ENCODE data around the gene FUT8. TPM values are rescaled to one million over a fixed set of nuclear protein-coding genes. Genes with fewer than 3 reads are reported as not detected.

FUT8 gene
- total RNA-seq, 1 experiment from 2014 or later = 42.3 TPM

DNA sequence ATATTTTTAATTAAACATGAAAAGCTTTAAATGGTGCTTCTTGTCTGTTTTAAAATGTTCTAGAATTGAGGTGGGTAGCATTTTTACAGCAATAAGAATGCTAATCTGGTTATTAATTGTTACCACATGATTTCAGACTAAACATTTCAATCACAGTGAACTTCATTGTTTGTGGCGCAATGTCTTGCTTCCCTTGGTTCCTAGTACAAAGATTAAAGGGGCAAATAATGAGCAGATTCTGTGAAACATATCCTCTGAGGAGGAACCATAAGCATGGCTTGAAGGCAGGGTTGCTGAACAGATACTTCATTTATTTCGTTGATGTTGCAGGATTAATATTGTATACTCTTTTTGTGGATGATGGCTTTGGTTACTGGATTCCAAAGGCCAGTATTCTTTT is 162.1 kb downstream of the FUT8 start:
- no peak for DNase-seq (ENCODE audit: low read depth, low spot score)
- H3K4me1 ChIP-seq (ENCODE audit: control insufficient read depth in 1 of 2, insufficient read depth in 2 of 2, low read length in 2 of 2) = no peaks in the 10 kb centered on the region
- TF ChIP-seq, protein P1, sequence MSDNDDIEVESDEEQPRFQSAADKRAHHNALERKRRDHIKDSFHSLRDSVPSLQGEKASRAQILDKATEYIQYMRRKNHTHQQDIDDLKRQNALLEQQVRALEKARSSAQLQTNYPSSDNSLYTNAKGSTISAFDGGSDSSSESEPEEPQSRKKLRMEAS (IDR thresholded peaks at IDR 0.05) = no peak
- TF ChIP-seq, protein P2, sequence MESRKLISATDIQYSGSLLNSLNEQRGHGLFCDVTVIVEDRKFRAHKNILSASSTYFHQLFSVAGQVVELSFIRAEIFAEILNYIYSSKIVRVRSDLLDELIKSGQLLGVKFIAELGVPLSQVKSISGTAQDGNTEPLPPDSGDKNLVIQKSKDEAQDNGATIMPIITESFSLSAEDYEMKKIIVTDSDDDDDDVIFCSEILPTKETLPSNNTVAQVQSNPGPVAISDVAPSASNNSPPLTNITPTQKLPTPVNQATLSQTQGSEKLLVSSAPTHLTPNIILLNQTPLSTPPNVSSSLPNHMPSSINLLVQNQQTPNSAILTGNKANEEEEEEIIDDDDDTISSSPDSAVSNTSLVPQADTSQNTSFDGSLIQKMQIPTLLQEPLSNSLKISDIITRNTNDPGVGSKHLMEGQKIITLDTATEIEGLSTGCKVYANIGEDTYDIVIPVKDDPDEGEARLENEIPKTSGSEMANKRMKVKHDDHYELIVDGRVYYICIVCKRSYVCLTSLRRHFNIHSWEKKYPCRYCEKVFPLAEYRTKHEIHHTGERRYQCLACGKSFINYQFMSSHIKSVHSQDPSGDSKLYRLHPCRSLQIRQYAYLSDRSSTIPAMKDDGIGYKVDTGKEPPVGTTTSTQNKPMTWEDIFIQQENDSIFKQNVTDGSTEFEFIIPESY (IDR thresholded peaks at IDR 0.05; ENCODE audit: extremely low read depth, insufficient replicate concordance, low read length) = no peak
- TF ChIP-seq RAD21 (IDR thresholded peaks at IDR 0.05; ENCODE audit: low read depth) = no peak
- TF ChIP-seq, protein P3, sequence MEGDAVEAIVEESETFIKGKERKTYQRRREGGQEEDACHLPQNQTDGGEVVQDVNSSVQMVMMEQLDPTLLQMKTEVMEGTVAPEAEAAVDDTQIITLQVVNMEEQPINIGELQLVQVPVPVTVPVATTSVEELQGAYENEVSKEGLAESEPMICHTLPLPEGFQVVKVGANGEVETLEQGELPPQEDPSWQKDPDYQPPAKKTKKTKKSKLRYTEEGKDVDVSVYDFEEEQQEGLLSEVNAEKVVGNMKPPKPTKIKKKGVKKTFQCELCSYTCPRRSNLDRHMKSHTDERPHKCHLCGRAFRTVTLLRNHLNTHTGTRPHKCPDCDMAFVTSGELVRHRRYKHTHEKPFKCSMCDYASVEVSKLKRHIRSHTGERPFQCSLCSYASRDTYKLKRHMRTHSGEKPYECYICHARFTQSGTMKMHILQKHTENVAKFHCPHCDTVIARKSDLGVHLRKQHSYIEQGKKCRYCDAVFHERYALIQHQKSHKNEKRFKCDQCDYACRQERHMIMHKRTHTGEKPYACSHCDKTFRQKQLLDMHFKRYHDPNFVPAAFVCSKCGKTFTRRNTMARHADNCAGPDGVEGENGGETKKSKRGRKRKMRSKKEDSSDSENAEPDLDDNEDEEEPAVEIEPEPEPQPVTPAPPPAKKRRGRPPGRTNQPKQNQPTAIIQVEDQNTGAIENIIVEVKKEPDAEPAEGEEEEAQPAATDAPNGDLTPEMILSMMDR (IDR thresholded peaks at IDR 0.05 in 2 of 3, conservative IDR thresholded peaks at IDR 0.05 in 1 of 3; ENCODE audit: borderline replicate concordance in 1 of 3, insufficient read depth in 1 of 3, low read depth in 2 of 3, low read length in 2 of 3) = no peak
- TF ChIP-seq SIN3A (IDR thresholded peaks at IDR 0.05; ENCODE audit: low read depth) = no peak
- TF ChIP-seq SRF (IDR thresholded peaks at IDR 0.05; ENCODE audit: low read depth) = no peak
- TF ChIP-seq, protein P4, sequence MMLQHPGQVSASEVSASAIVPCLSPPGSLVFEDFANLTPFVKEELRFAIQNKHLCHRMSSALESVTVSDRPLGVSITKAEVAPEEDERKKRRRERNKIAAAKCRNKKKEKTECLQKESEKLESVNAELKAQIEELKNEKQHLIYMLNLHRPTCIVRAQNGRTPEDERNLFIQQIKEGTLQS (IDR thresholded peaks at IDR 0.05) = no peak
- no peak for TF ChIP-seq SP1 (IDR thresholded peaks at IDR 0.05; ENCODE audit: low read depth)
- TF ChIP-seq EZH2phosphoT487 (IDR thresholded peaks at IDR 0.05; ENCODE audit: borderline replicate concordance) = no peak
- TF ChIP-seq JUND (IDR thresholded peaks at IDR 0.05) = no peak
- no peak for TF ChIP-seq POLR2AphosphoS5 (IDR thresholded peaks at IDR 0.05; ENCODE audit: low read depth, low read length)
- TF ChIP-seq, protein P5, sequence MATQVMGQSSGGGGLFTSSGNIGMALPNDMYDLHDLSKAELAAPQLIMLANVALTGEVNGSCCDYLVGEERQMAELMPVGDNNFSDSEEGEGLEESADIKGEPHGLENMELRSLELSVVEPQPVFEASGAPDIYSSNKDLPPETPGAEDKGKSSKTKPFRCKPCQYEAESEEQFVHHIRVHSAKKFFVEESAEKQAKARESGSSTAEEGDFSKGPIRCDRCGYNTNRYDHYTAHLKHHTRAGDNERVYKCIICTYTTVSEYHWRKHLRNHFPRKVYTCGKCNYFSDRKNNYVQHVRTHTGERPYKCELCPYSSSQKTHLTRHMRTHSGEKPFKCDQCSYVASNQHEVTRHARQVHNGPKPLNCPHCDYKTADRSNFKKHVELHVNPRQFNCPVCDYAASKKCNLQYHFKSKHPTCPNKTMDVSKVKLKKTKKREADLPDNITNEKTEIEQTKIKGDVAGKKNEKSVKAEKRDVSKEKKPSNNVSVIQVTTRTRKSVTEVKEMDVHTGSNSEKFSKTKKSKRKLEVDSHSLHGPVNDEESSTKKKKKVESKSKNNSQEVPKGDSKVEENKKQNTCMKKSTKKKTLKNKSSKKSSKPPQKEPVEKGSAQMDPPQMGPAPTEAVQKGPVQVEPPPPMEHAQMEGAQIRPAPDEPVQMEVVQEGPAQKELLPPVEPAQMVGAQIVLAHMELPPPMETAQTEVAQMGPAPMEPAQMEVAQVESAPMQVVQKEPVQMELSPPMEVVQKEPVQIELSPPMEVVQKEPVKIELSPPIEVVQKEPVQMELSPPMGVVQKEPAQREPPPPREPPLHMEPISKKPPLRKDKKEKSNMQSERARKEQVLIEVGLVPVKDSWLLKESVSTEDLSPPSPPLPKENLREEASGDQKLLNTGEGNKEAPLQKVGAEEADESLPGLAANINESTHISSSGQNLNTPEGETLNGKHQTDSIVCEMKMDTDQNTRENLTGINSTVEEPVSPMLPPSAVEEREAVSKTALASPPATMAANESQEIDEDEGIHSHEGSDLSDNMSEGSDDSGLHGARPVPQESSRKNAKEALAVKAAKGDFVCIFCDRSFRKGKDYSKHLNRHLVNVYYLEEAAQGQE (IDR thresholded peaks at IDR 0.05; ENCODE audit: low read depth) = no peak
- TF ChIP-seq EZH2 (IDR thresholded peaks at IDR 0.05) = no peak
- TF ChIP-seq POLR2A (IDR thresholded peaks at IDR 0.05; ENCODE audit: borderline replicate concordance, extremely low read depth, insufficient read depth, insufficient read length) = no peak
- no peak for TF ChIP-seq YY1 (IDR thresholded peaks at IDR 0.05; ENCODE audit: extremely low read depth, insufficient replicate concordance, low read depth, low read length)
- no peak for TF ChIP-seq ZNF274 (IDR thresholded peaks at IDR 0.05; ENCODE audit: low read depth, low read length)
- TF ChIP-seq CBX3 (IDR thresholded peaks at IDR 0.05; ENCODE audit: low read depth) = no peak
- H3K9ac ChIP-seq (ENCODE audit: low read length) = no peak overlapping the region
- no TSS peak for BruUV-seq (replicated peaks)
- no peaks in the 10 kb centered on the region for H3K79me2 ChIP-seq (ENCODE audit: insufficient read depth, low read length)
- no peak overlapping the region for H2AFZ ChIP-seq (ENCODE audit: low read depth, low read length, poor library complexity, severe bottlenecking)
- ChIA-PET CTCF (no interaction called here), POLR2A (no interaction called here), RAD21 (ENCODE audit: low non-redundant PET in 1 of 2, low total read pairs in 2 of 2, uncharacterized antibody in 2 of 2, unreplicated experiment in 2 of 2) (no interaction called here)
- intact Hi-C loops (cut with micrococcal nuclease) = no loop called here
- no peaks in the 10 kb centered on the region for H4K20me1 ChIP-seq (ENCODE audit: insufficient read depth)
- H3K9me3 ChIP-seq (ENCODE audit: control insufficient read depth in 1 of 2, insufficient read depth in 1 of 2, low read depth in 1 of 2, low read length in 2 of 2) = no peaks in the 10 kb centered on the region
- no peak overlapping the region for H3K4me3 ChIP-seq (replicated peaks in 1 of 2; ENCODE audit: low read depth in 1 of 2, low read length in 2 of 2)
- no peak overlapping the region for H3K27ac ChIP-seq (ENCODE audit: low read depth, low read length)
- no peaks in the 10 kb centered on the region for H3K27me3 ChIP-seq (ENCODE audit: insufficient read depth, low read length)
- no peak for ATAC-seq
- H3K4me2 ChIP-seq (ENCODE audit: low read length) = no peak overlapping the region
- no peaks in the 10 kb centered on the region for H3K9me2 ChIP-seq (ENCODE audit: insufficient read depth)
- H3K36me3 ChIP-seq (ENCODE audit: control insufficient read depth in 1 of 2, insufficient read depth in 2 of 2, low read length in 2 of 2) = no peaks in the 10 kb centered on the region

Data from HCT116 (cell line).